Hypothalamus (tissue), 51 donors: ENCODE measurements around the gene CXorf58.

Source experiments
- DNase-seq, 51 donors: peaks; one replicate each; lab custom pipeline; 2025; lab: John Stamatoyannopoulos, UW

Gene CXorf58

GRCh38 chrX:23900220-23900797 lies 7.5 kb upstream of the CXorf58 start:
- DNase-seq, result no peak

- DNase-seq, result no peak
Observed at GRCh38 chrX:23901060-23901459, 6.7 kb upstream of the CXorf58 start.

- peak in 25 of 51 donors; percentile 0 to 45 (median 12) for DNase-seq
Observed at GRCh38 chrX:23901805-23902204, 6.0 kb upstream of the CXorf58 start.

- peak in 1 of 51 donors; percentile 55 for DNase-seq
Observed at GRCh38 chrX:23902419-23902818, 5.4 kb upstream of the CXorf58 start.

- DNase-seq, result no peak
Observed at GRCh38 chrX:23904096-23904495, 3.7 kb upstream of the CXorf58 start.

GRCh38 chrX:23907111-23907497 lies 702 bp upstream of the CXorf58 start:
- DNase-seq, result peak in 1 of 51 donors; percentile 48

- no peak for DNase-seq
Observed at GRCh38 chrX:23908219-23909004, 606 bp downstream of the CXorf58 start.

- no peak for DNase-seq
Observed at GRCh38 chrX:23911126-23911835, 3.5 kb downstream of the CXorf58 start.

- no peak for DNase-seq
Observed at GRCh38 chrX:23919148-23919547, 11.3 kb downstream of the CXorf58 start.

GRCh38 chrX:23919706-23920320 lies 12.0 kb downstream of the CXorf58 start:
- no peak for DNase-seq

GRCh38 chrX:23926015-23926414 lies 18.2 kb downstream of the CXorf58 start:
- no peak for DNase-seq

GRCh38 chrX:23930894-23931604 lies 23.2 kb downstream of the CXorf58 start:
- no peak for DNase-seq

GRCh38 chrX:23932046-23932445 lies 24.2 kb downstream of the CXorf58 start:
- DNase-seq, result no peak

- no peak for DNase-seq
Observed at GRCh38 chrX:23935106-23935505, 27.3 kb downstream of the CXorf58 start.

GRCh38 chrX:23936180-23936579 lies 28.4 kb downstream of the CXorf58 start:
- DNase-seq, result no peak

- DNase-seq, result no peak
Observed at GRCh38 chrX:23937100-23937499, 29.3 kb downstream of the CXorf58 start.

- no peak for DNase-seq
Observed at GRCh38 chrX:23938690-23939089, 30.9 kb downstream of the CXorf58 start.

GRCh38 chrX:23939203-23939602 lies 31.4 kb downstream of the CXorf58 start:
- no peak for DNase-seq

GRCh38 chrX:23944234-23944633 lies 36.4 kb downstream of the CXorf58 start:
- DNase-seq, result no peak

- DNase-seq, result no peak
Observed at GRCh38 chrX:23945206-23945605, 37.4 kb downstream of the CXorf58 start.

- DNase-seq, result no peak
Observed at GRCh38 chrX:23952391-23952790, 44.6 kb downstream of the CXorf58 start.
